Measurements from ENCODE around the gene TAF4B.

GRCh38 chr18:26378701-26379100, 152.5 kb downstream of the TAF4B start:
- TF ChIP-seq POLR2A (IDR thresholded peaks at IDR 0.05): no peak
- no peak for TF ChIP-seq CTCF (IDR thresholded peaks at IDR 0.05)
